GM18907 (cell line): ENCODE data around the gene TMEM92.
"Not testable (repeated sequence)": the region's sequence is repeated elsewhere in the genome, so short reads cannot be mapped to it uniquely, and the experiment has no call there.

Experiments
- ATAC-seq: cut with Tn5 transposase; IDR thresholded peaks from one replicate; pipeline ENCODE4 v1.9.1; 2021; ENCODE audit warnings: mild to moderate bottlenecking, moderate library complexity; ENCODE audit not compliant: unreplicated experiment

TMEM92 gene

GRCh38 chr17:50273654-50274040 is 619 bp upstream of the TMEM92 start:
- no peak for ATAC-seq

DNA sequence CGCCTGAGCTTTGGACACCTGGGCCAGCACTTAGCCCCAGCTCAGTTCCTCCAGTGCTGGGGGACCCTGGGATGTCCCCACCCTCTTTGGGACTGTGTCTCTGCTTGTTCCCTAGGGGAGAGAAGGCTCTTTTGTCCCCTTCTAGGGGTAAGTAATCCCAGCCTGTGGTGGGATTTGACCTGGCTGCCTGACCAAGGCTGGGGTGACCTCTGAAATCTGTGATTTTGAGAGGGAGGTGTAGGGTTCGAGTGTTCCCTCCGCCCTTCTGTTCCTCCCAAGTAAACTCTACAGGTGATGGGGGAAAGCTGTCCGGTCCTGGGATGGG is 593 bp downstream of the TMEM92 start:
- no peak for ATAC-seq

DNA sequence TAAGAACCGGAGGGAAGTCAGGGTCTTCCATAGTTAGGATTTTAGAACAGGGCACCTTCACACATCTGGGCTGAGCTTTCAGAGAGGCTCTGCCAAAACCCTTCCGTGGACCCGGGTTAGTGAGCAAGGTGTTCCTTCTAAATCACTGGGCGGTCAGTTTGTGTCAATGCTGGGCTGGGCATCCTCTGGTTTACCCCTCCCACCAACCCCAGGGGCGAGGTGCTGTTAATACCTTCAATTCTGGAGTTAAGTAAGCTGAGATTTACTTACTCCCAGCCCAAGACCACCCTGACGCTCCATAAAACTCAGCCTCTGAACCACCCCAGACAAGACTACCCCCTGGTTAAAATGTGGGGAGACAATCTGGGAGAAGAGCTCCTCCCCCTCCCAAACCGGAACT is 1.0 kb downstream of the TMEM92 start:
- ATAC-seq: no peak

GRCh38 chr17:50276588-50277356 is 2.5 kb downstream of the TMEM92 start:
- no peak for ATAC-seq

GRCh38 chr17:50277357-50277754 is 3.1 kb downstream of the TMEM92 start:
- no peak for ATAC-seq

DNA sequence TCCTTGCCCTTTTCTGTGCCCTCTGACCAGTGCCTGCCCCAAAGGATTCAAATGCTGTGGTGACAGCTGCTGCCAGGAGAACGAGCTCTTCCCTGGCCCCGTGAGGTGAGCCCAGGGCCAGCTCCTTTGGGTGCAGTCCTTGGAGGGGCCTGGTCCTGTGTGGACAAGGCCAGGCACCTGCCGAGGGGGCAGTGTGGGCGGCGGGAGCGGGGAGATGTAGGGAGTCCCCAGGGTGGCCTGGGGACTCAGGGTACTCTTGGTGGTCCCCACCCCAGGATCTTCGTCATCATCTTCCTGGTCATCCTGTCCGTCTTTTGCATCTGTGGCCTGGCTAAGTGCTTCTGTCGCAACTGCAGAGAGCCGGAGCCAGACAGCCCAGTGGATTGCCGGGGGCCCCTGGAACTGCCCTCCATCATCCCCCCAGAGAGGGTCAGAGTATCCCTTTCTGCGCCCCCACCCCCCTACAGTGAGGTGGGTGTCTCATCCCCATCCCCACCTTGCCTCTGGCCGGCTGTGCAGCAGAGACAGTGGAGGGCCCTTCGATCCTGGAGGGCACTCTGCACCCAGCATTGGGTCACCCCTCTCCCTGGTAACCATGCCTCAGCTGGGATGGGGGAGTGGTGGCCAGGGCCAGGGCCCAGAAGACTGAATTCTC is 4.4 kb downstream of the TMEM92 start:
- no peak for ATAC-seq

GRCh38 chr17:50279181-50279526 is 4.9 kb downstream of the TMEM92 start:
- ATAC-seq: no peak

DNA sequence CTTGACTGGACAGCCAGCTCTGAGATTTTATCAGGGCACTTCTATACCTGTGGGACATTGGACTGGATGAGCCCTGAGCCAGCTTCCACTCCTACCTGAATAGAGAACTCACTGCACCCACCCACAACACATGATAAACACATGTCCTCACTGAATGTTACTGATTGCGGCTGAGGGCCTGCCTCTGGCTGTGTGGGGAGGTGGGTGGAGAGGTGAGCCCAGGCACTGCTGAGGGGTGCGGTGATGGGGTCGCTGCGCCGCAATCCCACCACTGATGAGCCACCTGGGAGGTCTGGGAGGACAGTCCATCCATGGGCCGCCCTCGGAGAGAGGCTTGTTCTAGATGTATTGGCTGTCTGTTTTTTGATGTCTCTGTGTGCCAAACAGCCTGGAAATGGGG is 5.4 kb downstream of the TMEM92 start:
- ATAC-seq: no peak

DNA sequence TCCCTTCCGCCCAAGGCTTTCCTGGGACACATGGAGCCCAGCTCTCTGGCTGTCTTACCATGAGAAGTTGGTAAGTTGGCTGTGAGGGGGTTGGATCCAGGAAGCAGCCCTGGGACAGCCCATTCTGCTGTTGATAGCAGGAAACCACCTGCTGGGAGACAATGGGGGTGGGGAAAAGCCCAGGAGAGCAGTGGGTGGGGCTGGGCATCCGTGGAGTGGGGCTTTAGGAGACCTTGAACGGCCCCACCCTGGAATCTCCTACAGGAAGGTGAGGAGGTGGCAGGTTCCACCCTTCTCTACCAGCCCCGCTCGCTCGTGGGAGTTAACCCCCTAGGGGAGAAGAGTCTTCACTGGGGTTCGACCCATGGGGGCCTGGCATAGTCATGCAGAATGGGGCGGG is 5.8 kb downstream of the TMEM92 start:
- no peak for ATAC-seq

DNA sequence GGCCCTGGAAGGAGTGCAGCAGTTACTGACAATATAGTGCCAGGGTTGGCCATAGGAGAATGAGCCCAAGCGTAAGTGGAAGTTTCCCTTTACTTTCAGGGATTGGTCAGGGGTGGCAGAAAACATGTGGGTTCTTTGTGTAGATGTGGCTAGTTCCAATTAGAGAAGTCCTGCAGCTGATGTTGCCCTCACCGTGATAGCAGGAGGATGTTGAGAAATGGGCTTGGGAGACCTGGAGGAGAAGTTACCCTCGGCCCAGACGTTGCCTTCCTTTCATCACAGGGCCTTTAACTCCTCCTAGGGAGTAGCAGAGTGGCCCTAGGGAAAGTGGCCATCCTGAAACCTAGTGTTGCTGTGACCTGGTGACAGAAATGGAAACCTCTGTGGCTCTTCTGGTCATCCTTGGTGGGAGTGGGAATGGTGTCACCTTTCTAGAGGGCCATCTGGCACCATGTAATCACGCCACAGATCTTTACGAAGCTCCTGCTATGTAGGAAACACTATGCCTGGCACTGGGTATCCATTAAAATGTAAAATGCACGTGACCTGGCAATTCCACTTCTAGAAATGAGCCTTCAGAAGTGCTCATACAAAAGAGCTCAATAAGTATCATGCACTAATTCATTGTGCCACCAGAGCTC is 6.7 kb downstream of the TMEM92 start:
- no peak for ATAC-seq

DNA sequence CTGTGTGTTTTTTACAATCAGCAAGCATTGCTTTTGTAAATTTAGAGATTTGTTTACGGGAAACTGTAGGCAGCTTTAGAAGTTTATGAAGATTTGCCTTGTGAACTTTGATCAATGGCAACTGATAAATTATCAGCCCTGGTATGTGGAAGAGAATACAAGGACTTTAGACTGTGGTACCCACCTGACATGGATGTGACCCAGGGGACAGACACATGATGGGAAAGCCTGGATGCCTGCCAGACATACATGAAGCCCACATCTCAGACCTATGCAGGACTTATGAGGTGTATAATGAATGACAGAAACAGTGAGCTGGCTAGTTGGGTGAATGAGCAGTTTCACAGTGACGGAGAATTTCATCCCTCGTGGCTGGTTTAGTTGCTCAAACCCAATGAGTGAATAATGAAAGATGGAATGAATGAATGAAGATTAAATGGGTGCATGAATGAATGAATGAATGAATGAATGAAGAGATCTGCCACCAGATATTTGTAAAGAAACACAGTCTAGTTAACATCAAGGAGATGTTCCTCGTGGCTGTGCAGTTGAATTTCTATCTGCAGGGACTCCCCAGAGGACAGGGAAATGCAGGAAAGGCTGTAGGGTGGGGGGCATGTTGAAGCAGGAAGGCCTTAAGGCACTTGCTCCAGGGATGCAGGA is 7.6 kb downstream of the TMEM92 start:
- no peak for ATAC-seq

GRCh38 chr17:50283246-50283645 is 9.0 kb downstream of the TMEM92 start:
- no peak for ATAC-seq

DNA sequence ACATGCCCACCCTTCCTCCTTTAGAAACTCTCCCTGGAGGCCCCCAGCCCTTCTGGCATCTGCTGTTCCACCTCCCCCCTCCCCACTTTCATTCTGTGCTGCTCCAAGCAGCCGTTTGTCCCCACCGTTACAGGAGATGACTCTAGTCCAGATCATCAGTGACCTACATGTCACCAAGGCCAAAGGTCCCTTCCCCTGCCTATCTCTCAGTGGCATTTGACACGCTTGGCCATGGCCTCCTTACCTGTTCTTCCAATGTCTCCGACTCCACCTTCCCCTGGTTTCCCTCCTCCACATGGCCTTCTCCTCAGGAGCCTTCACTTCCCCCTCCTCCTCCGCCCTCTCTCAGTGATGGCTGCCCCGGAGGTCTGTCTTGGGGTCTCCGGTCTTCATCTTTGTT is 9.4 kb downstream of the TMEM92 start:
- no peak for ATAC-seq

DNA sequence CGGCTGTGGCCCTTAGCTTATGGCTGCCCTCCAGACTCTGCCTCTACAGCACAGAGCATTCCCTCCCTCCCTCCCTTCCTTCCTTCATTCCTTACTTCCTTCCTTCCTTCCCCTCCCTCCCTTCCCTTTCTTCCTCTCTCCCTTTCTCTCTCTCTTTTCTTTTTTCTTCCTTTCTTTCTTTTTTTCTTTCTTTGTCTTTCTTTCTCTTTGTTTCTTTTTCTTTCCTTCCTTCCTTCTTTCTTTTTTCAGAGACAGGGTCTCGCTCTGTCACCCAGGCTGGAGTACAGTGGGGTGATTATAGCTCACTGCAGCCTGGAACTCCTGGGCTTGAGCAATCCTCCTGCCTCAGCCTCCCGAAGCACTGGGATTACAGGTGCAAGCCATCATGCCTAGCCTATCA is 11.7 kb downstream of the TMEM92 start:
- ATAC-seq: no peak

GRCh38 chr17:50287302-50287701 is 13.0 kb downstream of the TMEM92 start:
- not testable (repeated sequence) for ATAC-seq

GRCh38 chr17:50288306-50288705 is 14.0 kb downstream of the TMEM92 start:
- ATAC-seq: no peak

DNA sequence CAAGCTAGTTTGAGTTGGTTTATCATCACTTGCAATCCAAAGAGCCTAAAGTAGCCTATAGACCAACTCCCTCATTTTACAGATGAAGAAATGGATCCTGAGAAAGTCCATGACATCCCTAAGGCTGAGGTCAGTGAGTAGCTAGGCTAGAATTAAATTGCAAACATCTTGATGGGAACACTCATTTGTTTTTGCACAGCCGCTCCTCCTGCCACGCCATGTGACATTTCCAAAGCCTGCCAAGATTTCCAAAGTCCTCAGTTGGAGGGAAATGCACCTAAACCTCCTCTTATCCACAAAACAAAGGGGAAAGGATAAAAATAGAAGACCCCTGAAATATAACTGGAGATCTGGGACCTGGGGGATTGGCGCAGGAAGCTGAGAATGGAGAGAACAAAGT is 15.0 kb downstream of the TMEM92 start:
- ATAC-seq: no peak

GRCh38 chr17:50289991-50290702 is 15.9 kb downstream of the TMEM92 start:
- no peak for ATAC-seq

- ATAC-seq: no peak
Observed at GRCh38 chr17:50290933-50291332, 16.7 kb downstream of the TMEM92 start.

GRCh38 chr17:50292465-50292864 is 18.2 kb downstream of the TMEM92 start:
- ATAC-seq: no peak

GRCh38 chr17:50295021-50295420 is 20.8 kb downstream of the TMEM92 start:
- ATAC-seq: no peak
